ENCODE measurements around the gene NALCN. TPM values are rescaled to one million over a fixed set of nuclear protein-coding genes. Genes with fewer than 3 reads are reported as not detected.

Gene NALCN
- total and polyA plus RNA-seq, 2 donors (not counting 1 experiment from before 2014, with no cell fraction given) = not detected

DNA sequence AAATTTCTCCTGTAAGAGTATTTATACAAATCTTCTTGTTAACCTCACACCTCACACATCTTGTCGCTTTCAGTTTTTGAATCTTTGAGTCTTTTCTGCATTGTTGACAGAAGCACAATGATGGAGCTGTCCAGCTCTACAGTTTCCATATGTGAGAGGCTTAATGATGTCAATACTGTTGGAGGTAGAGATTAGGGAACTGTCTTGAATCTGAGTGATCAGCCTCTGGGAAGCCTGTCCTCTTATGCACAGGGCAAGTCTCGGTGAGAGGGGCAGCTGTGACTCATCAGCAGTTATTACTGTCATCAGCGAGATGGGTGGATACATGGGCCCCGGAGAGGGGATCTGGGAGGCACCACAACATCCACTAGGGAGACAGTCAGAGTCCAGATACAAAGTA is 31.5 kb upstream of the NALCN start:
- Histone ChIP-seq H2AFZ (ENCODE audit: insufficient read depth, low read depth, low read length, poor library complexity, severe bottlenecking) (no peak overlapping the region), H3K4me2 (replicated peaks; ENCODE audit: low read depth, low read length, poor library complexity, severe bottlenecking) (no peak overlapping the region), H3K27ac (ENCODE audit: low read length in 2 of 2) (no peak overlapping the region), H3K36me3 (replicated peaks in 1 of 2; ENCODE audit: control extremely low read depth in 1 of 2, control insufficient read depth in 1 of 2, extremely low read depth in 1 of 2, insufficient read depth in 2 of 2, low read length in 1 of 2) (no peaks in the 10 kb centered on the region), H3K9ac (ENCODE audit: low read length) (no peak overlapping the region), H3K79me2 (ENCODE audit: control insufficient read depth, insufficient read depth, low read length) (no peaks in the 10 kb centered on the region), H3K9me3 (ENCODE audit: control extremely low read depth in 1 of 3, control insufficient read depth in 2 of 3, insufficient read depth in 1 of 3, low read length in 2 of 3) (no peaks in the 10 kb centered on the region), H3K4me3 (ENCODE audit: control extremely low read depth in 1 of 5, extremely low read depth in 1 of 5, insufficient read depth in 1 of 5, low read depth in 2 of 5, low read length in 4 of 5) (no peak overlapping the region), H3K27me3 (replicated peaks in 1 of 4; ENCODE audit: control extremely low read depth in 1 of 4, control insufficient read depth in 3 of 4, insufficient read depth in 4 of 4, low read length in 3 of 4) (no peaks in the 10 kb centered on the region), H4K20me1 (ENCODE audit: control insufficient read depth, insufficient read depth, low read length, poor library complexity, severe bottlenecking) (no peaks in the 10 kb centered on the region), H3K4me1 (ENCODE audit: control insufficient read depth in 2 of 2, insufficient read depth in 2 of 2, low read length in 2 of 2) (no peaks in the 10 kb centered on the region)
- Mint-ChIP-seq H3K27ac (no peak overlapping the region), H3K4me3 (no peak overlapping the region), H3K4me1 (no peaks in the 10 kb centered on the region), H3K9me3 (ENCODE audit: insufficient read depth) (no peaks in the 10 kb centered on the region), H3K27me3 (no peaks in the 10 kb centered on the region)
- intact Hi-C loops (cut with micrococcal nuclease) = no loop called here
- ATAC-seq (ENCODE audit: low read depth) (no peak), DNase-seq (no peak)
- ChIA-PET POLR2A (no interaction called here), CTCF (no interaction called here)
- WGBS (ENCODE audit: insufficient coverage) = 45% methylated on average over 1 of the region's 4 CpGs
- TF ChIP-seq, protein P1, sequence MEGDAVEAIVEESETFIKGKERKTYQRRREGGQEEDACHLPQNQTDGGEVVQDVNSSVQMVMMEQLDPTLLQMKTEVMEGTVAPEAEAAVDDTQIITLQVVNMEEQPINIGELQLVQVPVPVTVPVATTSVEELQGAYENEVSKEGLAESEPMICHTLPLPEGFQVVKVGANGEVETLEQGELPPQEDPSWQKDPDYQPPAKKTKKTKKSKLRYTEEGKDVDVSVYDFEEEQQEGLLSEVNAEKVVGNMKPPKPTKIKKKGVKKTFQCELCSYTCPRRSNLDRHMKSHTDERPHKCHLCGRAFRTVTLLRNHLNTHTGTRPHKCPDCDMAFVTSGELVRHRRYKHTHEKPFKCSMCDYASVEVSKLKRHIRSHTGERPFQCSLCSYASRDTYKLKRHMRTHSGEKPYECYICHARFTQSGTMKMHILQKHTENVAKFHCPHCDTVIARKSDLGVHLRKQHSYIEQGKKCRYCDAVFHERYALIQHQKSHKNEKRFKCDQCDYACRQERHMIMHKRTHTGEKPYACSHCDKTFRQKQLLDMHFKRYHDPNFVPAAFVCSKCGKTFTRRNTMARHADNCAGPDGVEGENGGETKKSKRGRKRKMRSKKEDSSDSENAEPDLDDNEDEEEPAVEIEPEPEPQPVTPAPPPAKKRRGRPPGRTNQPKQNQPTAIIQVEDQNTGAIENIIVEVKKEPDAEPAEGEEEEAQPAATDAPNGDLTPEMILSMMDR (IDR thresholded peaks at IDR 0.05) = no peak
- no peak for TF ChIP-seq EZH2 (IDR thresholded peaks at IDR 0.05; ENCODE audit: borderline replicate concordance, insufficient read depth, low read depth, low read length, poor library complexity, severe bottlenecking)

- Mint-ChIP-seq H3K27me3 (no peaks in the 10 kb centered on the region), H3K27ac (no peak overlapping the region), H3K9me3 (ENCODE audit: insufficient read depth) (no peaks in the 10 kb centered on the region), H3K4me1 (no peaks in the 10 kb centered on the region), H3K4me3 (no peak overlapping the region)
- H3K27ac ChIP-seq (ENCODE audit: low read length in 2 of 2) = no peak overlapping the region
- H3K79me2 ChIP-seq (ENCODE audit: control insufficient read depth, insufficient read depth, low read length) = no peaks in the 10 kb centered on the region
- 100% methylated on average over 1 of the region's 3 CpGs for WGBS (ENCODE audit: insufficient coverage)
- H4K20me1 ChIP-seq (ENCODE audit: control insufficient read depth, insufficient read depth, low read length, poor library complexity, severe bottlenecking) = no peaks in the 10 kb centered on the region
- intact Hi-C loops (cut with micrococcal nuclease) = no loop called here
- no peak overlapping the region for H2AFZ ChIP-seq (ENCODE audit: insufficient read depth, low read depth, low read length, poor library complexity, severe bottlenecking)
- ChIA-PET CTCF (no interaction called here), POLR2A (no interaction called here)
- no peaks in the 10 kb centered on the region for H3K9me3 ChIP-seq (ENCODE audit: control extremely low read depth in 1 of 3, control insufficient read depth in 2 of 3, insufficient read depth in 1 of 3, low read length in 2 of 3)
- no peaks in the 10 kb centered on the region for H3K27me3 ChIP-seq (replicated peaks in 1 of 4; ENCODE audit: control extremely low read depth in 1 of 4, control insufficient read depth in 3 of 4, insufficient read depth in 4 of 4, low read length in 3 of 4)
- H3K4me1 ChIP-seq (ENCODE audit: control insufficient read depth in 2 of 2, insufficient read depth in 2 of 2, low read length in 2 of 2) = no peaks in the 10 kb centered on the region
- no peak overlapping the region for H3K9ac ChIP-seq (ENCODE audit: low read length)
- no peak for DNase-seq
- no peak for ATAC-seq (ENCODE audit: low read depth)
- no peaks in the 10 kb centered on the region for H3K36me3 ChIP-seq (replicated peaks in 1 of 2; ENCODE audit: control extremely low read depth in 1 of 2, control insufficient read depth in 1 of 2, extremely low read depth in 1 of 2, insufficient read depth in 2 of 2, low read length in 1 of 2)
- H3K4me3 ChIP-seq (ENCODE audit: control extremely low read depth in 1 of 5, extremely low read depth in 1 of 5, insufficient read depth in 1 of 5, low read depth in 2 of 5, low read length in 4 of 5) = no peak overlapping the region
- no peak overlapping the region for H3K4me2 ChIP-seq (replicated peaks; ENCODE audit: low read depth, low read length, poor library complexity, severe bottlenecking)
- no peak for TF ChIP-seq EZH2 (IDR thresholded peaks at IDR 0.05; ENCODE audit: borderline replicate concordance, insufficient read depth, low read depth, low read length, poor library complexity, severe bottlenecking)
- TF ChIP-seq, protein P1 (IDR thresholded peaks at IDR 0.05) = no peak
Measured at GRCh38 chr13:101434486-101434885, 18.2 kb upstream of the NALCN start.

Data from B cell (primary cell).